Stimulated activated CD8-positive, alpha-beta memory T cell treated with anti-CD3 and anti-CD28 coated beads, Interleukin-15, amount 100 ng/mL, for 4 hours (primary cell): ENCODE results near the gene CMTM5.
"Not testable (repeated sequence)": the region's sequence is repeated elsewhere in the genome, so short reads cannot be mapped to it uniquely, and the experiment has no call there.

Experiments used
- DNase-seq, 2 donors: peaks; one replicate each; pipeline ENCODE4 v3.0.0-alpha.2; 2020; ENCODE audit warnings: low read depth in 2 of 2

Gene CMTM5

DNA sequence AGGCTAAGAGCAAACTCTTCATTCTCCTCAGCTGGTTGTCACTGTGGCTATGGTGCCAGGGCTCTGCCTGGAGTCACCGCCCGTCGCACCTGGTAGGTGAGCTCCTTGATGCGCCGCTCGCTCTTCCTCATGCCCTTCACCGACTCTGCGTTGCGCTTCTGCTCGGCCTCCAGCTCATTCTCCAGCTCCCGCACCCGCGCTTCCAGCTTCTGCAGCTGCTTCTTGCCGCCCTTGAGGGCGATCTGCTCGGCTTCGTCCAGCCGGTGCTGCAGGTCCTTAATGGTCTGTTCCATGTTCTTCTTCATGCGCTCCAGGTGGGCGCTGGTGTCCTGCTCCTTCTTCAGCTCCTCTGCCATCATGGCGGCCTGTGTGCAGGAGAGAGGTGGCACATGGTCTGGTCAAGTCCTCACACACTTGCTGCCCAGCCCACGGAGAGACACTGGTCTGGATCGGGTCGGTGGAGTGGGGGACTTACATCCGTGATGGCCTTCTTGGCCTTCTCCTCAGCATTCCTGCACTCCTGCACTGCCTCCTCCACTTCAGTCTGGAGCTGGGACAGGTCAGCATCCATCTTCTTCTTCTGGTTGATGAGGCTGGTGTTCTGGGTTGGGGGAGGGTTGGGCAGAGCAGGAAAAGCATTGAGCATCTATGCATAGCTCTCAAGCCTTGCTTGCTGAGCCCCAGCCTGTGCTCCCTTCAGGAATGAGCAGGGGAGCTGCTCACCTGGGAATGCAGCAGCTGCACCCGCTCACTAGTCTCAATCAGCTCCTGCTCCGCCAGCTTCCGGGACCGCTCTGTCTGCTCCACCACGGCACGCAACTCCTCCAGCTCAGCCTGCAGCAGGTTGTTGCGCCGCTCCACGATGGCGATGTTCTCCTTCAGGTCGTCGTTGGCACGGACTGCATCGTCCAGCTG lies 38.3 kb downstream of the CMTM5 start:
- DNase-seq: no peak

DNA sequence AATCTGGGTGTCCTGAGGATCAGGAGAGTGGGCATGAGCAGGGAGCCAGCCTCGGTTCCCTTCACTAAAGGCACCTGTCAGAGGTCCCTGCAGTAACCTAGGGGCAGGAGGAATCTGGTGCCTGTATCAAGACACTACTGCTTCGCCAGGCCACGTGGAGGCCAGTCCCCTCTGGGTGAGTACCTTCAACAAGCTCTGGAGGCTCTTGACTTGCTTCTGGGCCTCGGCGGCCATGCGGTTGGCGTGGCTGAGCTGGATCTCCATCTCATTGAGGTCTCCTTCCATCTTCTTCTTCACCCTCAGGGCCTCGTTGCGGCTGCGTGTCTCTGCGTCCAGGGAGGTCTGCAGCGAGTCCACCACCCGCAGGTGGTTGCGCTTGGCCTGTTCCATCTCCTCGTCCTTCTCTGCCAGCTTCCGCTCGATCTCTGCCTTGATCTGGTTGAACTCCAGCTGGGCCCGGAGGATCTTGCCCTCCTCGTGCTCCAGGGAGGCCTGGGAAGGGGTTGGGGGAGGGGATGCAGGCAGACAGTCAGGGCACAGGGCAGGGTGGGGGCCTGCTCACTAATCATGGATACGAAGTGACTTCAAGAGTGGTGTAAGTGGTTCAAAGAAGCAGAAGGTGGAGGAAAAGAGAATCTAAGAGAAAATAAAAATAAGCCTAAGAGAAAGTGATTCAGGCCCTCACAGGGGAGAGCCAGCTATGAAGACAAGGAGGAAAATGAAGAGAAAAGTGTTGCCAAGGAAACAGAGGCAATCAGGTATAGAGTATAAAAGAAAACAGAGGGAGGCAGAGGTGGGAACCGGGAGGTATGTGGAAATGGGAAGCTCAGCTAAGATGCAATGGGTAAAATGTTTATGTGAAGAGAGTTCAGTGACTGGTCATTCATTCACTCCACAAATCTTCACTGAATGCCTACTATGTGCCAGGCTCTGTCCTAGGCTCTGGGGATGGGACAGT lies 39.3 kb downstream of the CMTM5 start:
- DNase-seq: no peak

DNA sequence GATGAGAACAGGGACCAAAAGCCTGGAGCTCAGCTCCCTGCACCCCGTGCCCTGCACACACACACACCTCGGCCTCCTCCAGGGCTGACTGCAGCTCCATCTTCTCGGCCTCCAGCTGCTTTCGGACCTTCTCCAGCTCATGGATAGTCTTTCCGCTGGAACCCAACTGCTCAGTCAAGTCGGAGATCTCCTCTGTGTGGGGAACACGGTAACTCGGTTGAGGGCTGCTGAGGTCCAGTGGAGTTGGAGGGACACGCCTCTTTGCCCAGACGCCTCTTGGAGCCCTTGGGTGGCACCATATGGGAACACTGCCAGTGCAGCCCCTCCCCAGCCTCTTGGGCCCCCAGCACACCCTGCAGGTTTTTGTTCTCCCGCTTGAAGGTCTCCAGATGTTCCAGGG lies 40.0 kb downstream of the CMTM5 start:
- DNase-seq: no peak

DNA sequence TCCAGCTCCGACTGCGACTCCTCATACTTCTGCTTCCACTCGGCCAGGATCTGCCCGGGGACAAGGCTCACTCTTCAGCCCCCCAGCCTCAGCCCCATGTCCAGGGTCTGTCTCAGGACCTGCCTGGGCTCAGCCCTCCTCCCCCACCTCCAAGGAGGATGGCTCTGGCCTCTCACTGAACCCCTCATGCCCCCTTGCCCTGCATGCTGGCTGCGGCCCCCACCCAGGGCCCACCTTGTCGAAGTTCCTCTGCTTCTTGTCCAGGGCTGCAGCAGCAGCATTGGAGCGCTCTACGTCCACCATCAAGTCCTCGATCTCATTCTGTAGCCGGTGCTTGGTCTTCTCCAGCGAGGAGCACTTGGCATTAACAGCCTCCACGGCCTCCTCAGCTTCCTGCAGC lies 40.4 kb downstream of the CMTM5 start:
- DNase-seq: not testable (repeated sequence)

DNA sequence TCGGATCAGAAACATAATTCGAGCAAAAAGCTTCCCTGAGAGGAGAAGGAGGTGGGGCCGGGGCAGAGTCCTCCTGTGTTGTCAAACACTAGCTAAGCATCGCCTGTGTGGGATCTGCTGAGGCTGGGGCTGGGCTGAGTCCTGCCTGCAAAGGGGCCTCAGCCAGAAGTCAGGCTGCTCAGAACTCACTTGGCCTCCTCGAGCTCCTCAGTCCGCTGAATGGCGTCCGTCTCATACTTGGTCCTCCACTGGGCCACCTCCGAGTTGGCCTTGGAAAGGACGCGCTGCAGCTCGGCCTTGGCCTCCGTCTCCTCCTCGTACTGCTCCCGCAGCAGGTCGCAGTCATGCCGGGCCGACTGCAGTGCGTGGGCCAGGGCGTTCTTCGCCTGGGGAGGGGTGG lies 41.2 kb downstream of the CMTM5 start:
- no peak for DNase-seq

DNA sequence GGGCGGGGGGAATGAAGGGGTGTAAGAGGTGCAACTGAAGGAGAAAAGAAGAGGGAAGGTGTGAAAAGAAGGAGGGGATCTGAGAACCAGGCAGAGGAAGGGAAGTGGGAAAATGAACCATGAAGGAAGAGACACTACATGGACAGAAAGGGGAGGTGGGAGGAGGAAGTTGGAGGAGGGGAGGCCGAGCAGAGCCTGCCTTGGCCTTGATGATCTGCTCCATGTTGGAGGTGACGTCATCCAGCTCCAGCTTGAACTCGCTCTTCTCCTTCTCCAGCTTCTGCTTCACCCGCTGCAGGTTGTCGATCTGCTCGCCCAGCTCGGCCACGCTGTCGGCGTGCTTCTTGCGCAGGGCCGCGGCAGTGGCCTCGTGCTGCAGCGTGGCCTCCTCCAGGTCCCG lies 42.8 kb downstream of the CMTM5 start:
- not testable (repeated sequence) for DNase-seq

DNA sequence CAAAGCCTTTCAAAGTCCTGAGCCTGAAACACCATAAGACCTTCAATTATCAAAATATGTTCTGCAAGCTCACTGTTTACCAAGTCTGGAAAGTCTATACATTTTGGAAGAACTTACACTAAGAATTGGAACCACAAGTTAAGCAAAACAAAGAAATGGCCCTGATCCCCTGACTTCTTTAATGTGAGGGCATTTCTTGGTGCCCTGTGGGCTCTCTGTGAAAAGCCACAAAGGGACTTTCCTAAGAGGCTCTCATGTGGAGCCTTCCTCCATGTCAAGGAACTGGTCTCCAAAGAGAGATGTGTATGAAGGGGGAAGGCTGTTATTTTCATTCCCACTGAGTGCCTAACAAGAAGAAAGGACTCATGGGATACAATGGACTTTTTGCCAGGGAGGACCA lies 44.7 kb downstream of the CMTM5 start:
- no peak for DNase-seq

DNA sequence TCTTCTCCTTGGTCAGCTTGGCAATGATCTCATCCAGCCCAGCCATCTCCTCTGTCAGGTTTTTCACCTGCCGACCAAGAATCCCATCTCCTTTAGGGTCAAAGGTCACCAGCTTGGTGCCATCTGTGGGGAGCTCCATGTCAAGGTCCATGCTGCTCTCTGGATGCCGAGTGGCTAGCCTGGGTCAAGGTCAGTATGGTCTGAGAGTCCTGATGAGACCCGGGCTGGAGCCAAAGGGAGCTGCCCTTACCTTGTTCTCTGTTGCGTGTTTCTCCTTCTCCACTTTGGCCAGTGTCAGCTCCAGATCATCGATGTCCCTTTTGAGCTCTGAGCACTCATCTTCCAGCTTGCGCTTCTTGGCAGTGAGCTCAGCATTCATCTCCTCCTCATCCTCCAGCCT lies 46.8 kb downstream of the CMTM5 start:
- DNase-seq: no peak

DNA sequence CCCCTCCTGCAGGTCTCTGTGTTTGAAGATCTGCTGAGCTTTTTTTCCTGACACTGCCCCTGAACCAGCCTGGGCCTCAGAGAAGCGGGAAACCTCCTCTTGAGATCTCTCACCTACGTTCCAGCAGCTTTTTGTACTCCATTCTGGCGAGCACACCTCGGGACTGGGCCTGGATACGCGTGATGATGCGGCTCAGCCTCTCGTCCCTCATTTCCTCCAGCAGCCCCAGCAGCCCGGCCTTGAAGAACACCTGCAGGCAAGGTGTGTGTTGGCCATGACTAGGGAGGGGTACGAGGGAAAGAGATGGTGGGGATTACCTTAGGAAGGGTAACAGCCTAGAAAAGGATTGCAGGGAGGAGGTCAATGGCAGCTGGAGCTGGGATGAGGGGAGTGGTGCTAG lies 48.3 kb downstream of the CMTM5 start:
- no peak for DNase-seq

DNA sequence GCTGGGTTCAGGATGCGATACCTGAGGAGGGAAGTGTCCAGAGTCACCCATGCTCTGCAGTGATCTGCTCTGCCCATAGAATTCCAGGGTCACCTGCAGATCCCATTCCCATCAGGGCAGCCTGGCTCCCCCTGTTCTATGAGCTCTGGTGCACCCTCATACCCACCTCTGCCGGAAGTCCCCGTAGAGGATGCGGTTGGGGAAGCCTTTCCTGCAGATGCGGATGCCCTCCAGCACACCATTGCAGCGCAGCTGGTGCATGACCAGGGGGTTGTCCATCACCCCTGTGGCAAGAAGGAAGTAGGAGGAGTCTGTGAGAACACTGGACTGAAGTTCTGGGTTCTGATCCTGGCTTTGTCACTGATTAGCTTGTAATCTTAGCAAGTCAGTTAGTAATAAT lies 49.0 kb downstream of the CMTM5 start:
- not testable (repeated sequence) for DNase-seq

DNA sequence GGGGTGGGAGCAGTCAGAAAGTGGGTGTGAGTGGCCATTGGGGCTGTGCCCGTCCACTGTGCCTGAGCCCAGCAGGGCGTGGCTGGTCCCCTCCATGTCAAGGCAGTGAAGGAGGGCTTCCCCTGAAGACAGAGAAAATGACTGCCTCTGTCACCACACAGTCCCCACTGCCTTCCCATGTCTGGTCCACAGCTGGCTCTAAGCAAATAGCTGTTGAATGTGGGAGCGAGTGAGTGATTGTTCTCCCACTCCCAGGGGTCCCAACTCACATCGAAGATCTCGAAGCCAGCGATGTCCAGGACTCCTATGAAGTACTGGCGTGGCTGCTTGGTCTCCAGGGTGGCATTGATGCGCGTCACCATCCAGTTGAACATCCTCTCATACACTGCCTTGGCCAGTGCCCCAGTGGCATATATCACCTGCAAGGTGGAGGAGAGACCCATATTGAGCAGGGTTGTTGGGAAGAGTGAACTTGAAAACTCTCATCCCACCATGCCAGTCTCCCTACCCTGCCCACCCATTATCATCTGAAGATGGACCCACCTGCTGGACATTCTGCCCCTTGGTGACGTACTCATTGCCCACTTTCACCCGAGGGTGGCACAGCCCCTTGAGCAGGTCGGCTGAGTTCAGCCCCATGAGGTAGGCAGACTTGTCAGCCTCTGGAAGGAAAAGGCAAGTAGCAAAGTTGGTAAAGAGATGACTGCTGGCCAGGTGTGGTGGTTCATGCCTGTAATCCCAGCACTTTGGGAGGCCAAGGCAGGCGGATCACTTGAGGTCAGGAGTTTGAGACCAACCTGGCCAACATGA lies 52.0 kb downstream of the CMTM5 start:
- DNase-seq: no peak
